C4-2B (cell line): ENCODE measurements around the gene TRIM52.
"Not testable (repeated sequence)": the region's sequence is repeated elsewhere in the genome, so short reads cannot be mapped to it uniquely, and the experiment has no call there.

Experiments used
- ZFX ChIP-seq: fragments of 450-650 bp; IDR thresholded peaks from 2 replicates; pipeline ENCODE4 v1.6.1; 2017
- TF ChIP-seq, protein P1 (sequence below): fragments of 450-650 bp; conservative IDR thresholded peaks from 2 replicates; pipeline ENCODE4 v1.5.1; 2017; ENCODE audit warnings: mild to moderate bottlenecking

- TF ChIP-seq, protein P1, sequence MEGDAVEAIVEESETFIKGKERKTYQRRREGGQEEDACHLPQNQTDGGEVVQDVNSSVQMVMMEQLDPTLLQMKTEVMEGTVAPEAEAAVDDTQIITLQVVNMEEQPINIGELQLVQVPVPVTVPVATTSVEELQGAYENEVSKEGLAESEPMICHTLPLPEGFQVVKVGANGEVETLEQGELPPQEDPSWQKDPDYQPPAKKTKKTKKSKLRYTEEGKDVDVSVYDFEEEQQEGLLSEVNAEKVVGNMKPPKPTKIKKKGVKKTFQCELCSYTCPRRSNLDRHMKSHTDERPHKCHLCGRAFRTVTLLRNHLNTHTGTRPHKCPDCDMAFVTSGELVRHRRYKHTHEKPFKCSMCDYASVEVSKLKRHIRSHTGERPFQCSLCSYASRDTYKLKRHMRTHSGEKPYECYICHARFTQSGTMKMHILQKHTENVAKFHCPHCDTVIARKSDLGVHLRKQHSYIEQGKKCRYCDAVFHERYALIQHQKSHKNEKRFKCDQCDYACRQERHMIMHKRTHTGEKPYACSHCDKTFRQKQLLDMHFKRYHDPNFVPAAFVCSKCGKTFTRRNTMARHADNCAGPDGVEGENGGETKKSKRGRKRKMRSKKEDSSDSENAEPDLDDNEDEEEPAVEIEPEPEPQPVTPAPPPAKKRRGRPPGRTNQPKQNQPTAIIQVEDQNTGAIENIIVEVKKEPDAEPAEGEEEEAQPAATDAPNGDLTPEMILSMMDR, result not testable (repeated sequence)
- not testable (repeated sequence) for TF ChIP-seq ZFX
These were observed 46.7 kb downstream of the TRIM52 start for GRCh38 chr5:181214249-181214648.
